Measurements from ENCODE around the gene MFF. TPM values are rescaled to one million over a fixed set of nuclear protein-coding genes. Genes with fewer than 3 reads are reported as not detected.
A peak's percentile ranks its signal among the peaks of the same experiment; 100 is the strongest.

Gene MFF
- polyA plus RNA-seq, 1 of the 3 experiments (the other 2 are of a cell fraction) = 51.0 TPM

- no peak for TF ChIP-seq USF2 (IDR thresholded peaks at IDR 0.05; ENCODE audit: borderline replicate concordance, low read depth, low read length)
- TF ChIP-seq TCF12 (IDR thresholded peaks at IDR 0.05) = peak; percentile 51
- no peak for TF ChIP-seq SMC3 (IDR thresholded peaks at IDR 0.05; ENCODE audit: low read depth, low read length)
- TF ChIP-seq RAD21 (IDR thresholded peaks at IDR 0.05; ENCODE audit: low read length) = no peak
- peak; percentile 69; the same call in 1 of the 2 replicates for TF ChIP-seq TEAD4 (IDR thresholded peaks at IDR 0.05; ENCODE audit: borderline replicate concordance, insufficient read depth)
- no peak for TF ChIP-seq CHD2 (IDR thresholded peaks at IDR 0.05; ENCODE audit: low read length, partially characterized antibody)
- peak; percentile 78 for TF ChIP-seq PBX3 (IDR thresholded peaks at IDR 0.05)
- TF ChIP-seq CTCF (IDR thresholded peaks at IDR 0.05) = no peak
- TF ChIP-seq FOXJ3 (CRISPR knock-in tag; IDR thresholded peaks at IDR 0.05) = no peak
- TF ChIP-seq FOSL2 (IDR thresholded peaks at IDR 0.05; ENCODE audit: borderline replicate concordance, low read depth) = peak; percentile 66
- no peak for TF ChIP-seq NRF1 (IDR thresholded peaks at IDR 0.05; ENCODE audit: low read depth, low read length)
- no peak for TF ChIP-seq RCOR1 (IDR thresholded peaks at IDR 0.05; ENCODE audit: low read length)
- TF ChIP-seq RXRA (IDR thresholded peaks at IDR 0.05; ENCODE audit: borderline replicate concordance, low read depth) = 0 out of 2 replicates have a peak, but pooled peaks have one; percentile 28
- TF ChIP-seq RFX5 (IDR thresholded peaks at IDR 0.05; ENCODE audit: low read length) = no peak
- no peak for TF ChIP-seq EZH2phosphoT487 (IDR thresholded peaks at IDR 0.05; ENCODE audit: borderline replicate concordance, low read depth)
- no peak; the same call in 1 of the 2 replicates for TF ChIP-seq POLR2AphosphoS5 (IDR thresholded peaks at IDR 0.05; ENCODE audit: low read depth, low read length)
- no peak for TF ChIP-seq ZBTB33 (IDR thresholded peaks at IDR 0.05; ENCODE audit: borderline replicate concordance, low read depth)
- TF ChIP-seq IRF3 (IDR thresholded peaks at IDR 0.05; ENCODE audit: low read depth, low read length) = no peak
- peak; percentile 48; the same call in 1 of the 2 replicates for TF ChIP-seq MEF2A (IDR thresholded peaks at IDR 0.05; ENCODE audit: borderline replicate concordance, low read depth)
Observed at GRCh38 chr2:227370791-227371312, 45.8 kb downstream of the MFF start (continued).
